Measurements from ENCODE around the gene PCGF3. TPM values are rescaled to one million over a fixed set of nuclear protein-coding genes. Genes with fewer than 3 reads are reported as not detected.
A peak's percentile ranks its signal among the peaks of the same experiment; 100 is the strongest.

The PCGF3 gene, protein sequence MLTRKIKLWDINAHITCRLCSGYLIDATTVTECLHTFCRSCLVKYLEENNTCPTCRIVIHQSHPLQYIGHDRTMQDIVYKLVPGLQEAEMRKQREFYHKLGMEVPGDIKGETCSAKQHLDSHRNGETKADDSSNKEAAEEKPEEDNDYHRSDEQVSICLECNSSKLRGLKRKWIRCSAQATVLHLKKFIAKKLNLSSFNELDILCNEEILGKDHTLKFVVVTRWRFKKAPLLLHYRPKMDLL
- total RNA-seq: 10 to 100 TPM; 40.0 to 57.6 (median 46.9) TPM

- no peaks in the 10 kb centered on the region for H3K9me3 ChIP-seq
- peak; percentile 76 for DNase-seq
- TF ChIP-seq POLR2A (IDR thresholded peaks at IDR 0.05): peak in 2 of 4 donors; percentile 31 to 63
- TF ChIP-seq, protein P1, sequence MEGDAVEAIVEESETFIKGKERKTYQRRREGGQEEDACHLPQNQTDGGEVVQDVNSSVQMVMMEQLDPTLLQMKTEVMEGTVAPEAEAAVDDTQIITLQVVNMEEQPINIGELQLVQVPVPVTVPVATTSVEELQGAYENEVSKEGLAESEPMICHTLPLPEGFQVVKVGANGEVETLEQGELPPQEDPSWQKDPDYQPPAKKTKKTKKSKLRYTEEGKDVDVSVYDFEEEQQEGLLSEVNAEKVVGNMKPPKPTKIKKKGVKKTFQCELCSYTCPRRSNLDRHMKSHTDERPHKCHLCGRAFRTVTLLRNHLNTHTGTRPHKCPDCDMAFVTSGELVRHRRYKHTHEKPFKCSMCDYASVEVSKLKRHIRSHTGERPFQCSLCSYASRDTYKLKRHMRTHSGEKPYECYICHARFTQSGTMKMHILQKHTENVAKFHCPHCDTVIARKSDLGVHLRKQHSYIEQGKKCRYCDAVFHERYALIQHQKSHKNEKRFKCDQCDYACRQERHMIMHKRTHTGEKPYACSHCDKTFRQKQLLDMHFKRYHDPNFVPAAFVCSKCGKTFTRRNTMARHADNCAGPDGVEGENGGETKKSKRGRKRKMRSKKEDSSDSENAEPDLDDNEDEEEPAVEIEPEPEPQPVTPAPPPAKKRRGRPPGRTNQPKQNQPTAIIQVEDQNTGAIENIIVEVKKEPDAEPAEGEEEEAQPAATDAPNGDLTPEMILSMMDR (IDR thresholded peaks at IDR 0.05): no peak
- H3K27ac ChIP-seq: peak within 1 kb of the TSS; percentile 88 to 95 (median 94)
- peaks cover 0 to 7% (median 0%) of the 10 kb centered on the region in 3 donors for H3K36me3 ChIP-seq
- peaks cover 25 to 54% (median 29%) of the 10 kb centered on the region in 3 donors for H3K4me1 ChIP-seq
- intact Hi-C loops (cut with DNase I): no loop called here
- H3K27me3 ChIP-seq: no peaks in the 10 kb centered on the region
- peak within 1 kb of the TSS; percentile 83 to 100 (median 97) for H3K4me3 ChIP-seq
- WGBS, 2 donors: 2 to 13% methylated on average over 11 to 13 of the region's 82 CpGs
Measured at GRCh38 chr4:705278-706082, at the start of gene PCGF3. PCGF3 (plus strand) TSS chr4:705832; CDS start chr4:733681, 27,849 bp downstream.

DNA sequence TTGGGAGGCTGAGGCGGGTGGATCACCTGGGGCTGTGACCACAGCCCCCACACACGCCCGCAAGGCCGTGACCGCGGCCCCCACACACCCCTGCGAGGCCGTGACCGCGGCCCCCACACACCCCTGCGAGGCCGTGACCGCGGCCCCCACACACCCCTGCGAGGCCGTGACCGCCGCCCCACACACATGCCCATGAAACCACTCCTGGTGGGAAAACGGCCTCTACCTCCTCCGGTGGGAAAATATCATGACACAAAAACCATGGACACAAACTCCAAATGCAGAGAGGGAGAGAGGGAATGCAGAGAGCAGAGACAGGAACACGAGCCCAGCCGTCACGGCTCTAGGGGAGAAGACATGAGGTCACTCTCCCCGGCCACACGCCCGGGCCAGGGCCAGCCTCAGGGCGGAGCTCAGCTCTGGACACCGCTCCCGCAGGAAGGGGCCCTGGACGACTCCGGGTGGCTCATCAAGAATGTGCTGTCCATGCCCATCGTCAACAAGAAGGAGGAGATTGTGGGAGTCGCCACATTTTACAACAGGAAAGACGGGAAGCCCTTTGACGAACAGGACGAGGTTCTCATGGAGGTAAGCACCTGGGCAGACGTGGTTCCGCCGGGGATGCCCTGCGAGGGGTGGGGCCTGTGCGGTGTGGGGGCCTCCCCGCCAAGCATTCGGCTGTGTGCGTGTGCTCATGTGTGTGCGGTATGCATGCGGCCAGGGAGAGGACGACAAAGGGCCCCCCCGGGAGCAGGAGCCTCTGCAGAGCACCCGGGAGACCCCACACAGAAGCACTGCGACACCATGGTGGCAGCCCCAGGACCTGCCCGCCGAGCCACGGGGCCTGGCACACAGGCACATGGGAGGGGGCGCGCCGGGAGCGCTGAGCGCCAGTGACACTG, 48.9 kb upstream of the PCGF3 start:
- DNase-seq: no peak
- Histone ChIP-seq H3K36me3 (no peaks in the 10 kb centered on the region), H3K27ac (no peak overlapping the region), H3K27me3 (peaks cover 0 to 51% (median 0%) of the 10 kb centered on the region in 4 donors), H3K4me1 (peaks cover 0 to 2% (median 0%) of the 10 kb centered on the region in 3 donors), H3K4me3 (no peak overlapping the region), H3K9me3 (no peaks in the 10 kb centered on the region)
- 65 to 73% methylated on average over 14 to 23 of the region's 58 CpGs for WGBS, 2 donors
- intact Hi-C loops (cut with DNase I): no loop called here
- no peak for TF ChIP-seq POLR2A (IDR thresholded peaks at IDR 0.05)
- TF ChIP-seq, protein P1 (IDR thresholded peaks at IDR 0.05): no peak

- Histone ChIP-seq H3K36me3 (no peaks in the 10 kb centered on the region), H3K4me3 (no peak overlapping the region), H3K27me3 (peaks cover 0 to 44% (median 0%) of the 10 kb centered on the region in 4 donors), H3K27ac (no peak overlapping the region), H3K4me1 (no peaks in the 10 kb centered on the region), H3K9me3 (no peaks in the 10 kb centered on the region)
- intact Hi-C loops (cut with DNase I): no loop called here
- WGBS, 2 donors: 97% methylated on average over 10 of the region's 23 CpGs; no CpG with 5 or more reads in 1 of the 2 donors
- no peak for DNase-seq
- TF ChIP-seq, protein P1 (IDR thresholded peaks at IDR 0.05): no peak
- TF ChIP-seq POLR2A (IDR thresholded peaks at IDR 0.05): no peak
Measured at GRCh38 chr4:657338-657833, 48.2 kb upstream of the PCGF3 start.

- H3K27ac ChIP-seq: no peak overlapping the region
- TF ChIP-seq POLR2A (IDR thresholded peaks at IDR 0.05): no peak
- TF ChIP-seq, protein P1 (IDR thresholded peaks at IDR 0.05): no peak
- no peak overlapping the region for H3K4me3 ChIP-seq
- intact Hi-C loops (cut with DNase I): no loop called here
- H3K27me3 ChIP-seq: peaks cover 0 to 41% (median 0%) of the 10 kb centered on the region in 4 donors
- 71 to 80% methylated on average over 3 to 5 of the region's 27 CpGs for WGBS, 2 donors
- H3K4me1 ChIP-seq: peaks cover 0 to 3% (median 2%) of the 10 kb centered on the region in 3 donors
- H3K9me3 ChIP-seq: no peaks in the 10 kb centered on the region
- DNase-seq: no peak
- H3K36me3 ChIP-seq: no peaks in the 10 kb centered on the region
Measured at GRCh38 chr4:657834-658667, 47.6 kb upstream of the PCGF3 start.
